ENCODE data around the gene PCDH9. TPM values are rescaled to one million over a fixed set of nuclear protein-coding genes. Genes with fewer than 3 reads are reported as not detected.

Gene PCDH9
- total RNA-seq, 2 donors from 2014 or later = 0.44 to 1.0 TPM

GRCh38 chr13:66803013-66803807, 426.9 kb downstream of the PCDH9 start:
- no peak for DNase-seq
- no peak overlapping the region for H3K9ac ChIP-seq (ENCODE audit: low read depth in 2 of 2, low read length in 2 of 2)
- H3K9me3 ChIP-seq = no peaks in the 10 kb centered on the region
- TF ChIP-seq, protein P1, sequence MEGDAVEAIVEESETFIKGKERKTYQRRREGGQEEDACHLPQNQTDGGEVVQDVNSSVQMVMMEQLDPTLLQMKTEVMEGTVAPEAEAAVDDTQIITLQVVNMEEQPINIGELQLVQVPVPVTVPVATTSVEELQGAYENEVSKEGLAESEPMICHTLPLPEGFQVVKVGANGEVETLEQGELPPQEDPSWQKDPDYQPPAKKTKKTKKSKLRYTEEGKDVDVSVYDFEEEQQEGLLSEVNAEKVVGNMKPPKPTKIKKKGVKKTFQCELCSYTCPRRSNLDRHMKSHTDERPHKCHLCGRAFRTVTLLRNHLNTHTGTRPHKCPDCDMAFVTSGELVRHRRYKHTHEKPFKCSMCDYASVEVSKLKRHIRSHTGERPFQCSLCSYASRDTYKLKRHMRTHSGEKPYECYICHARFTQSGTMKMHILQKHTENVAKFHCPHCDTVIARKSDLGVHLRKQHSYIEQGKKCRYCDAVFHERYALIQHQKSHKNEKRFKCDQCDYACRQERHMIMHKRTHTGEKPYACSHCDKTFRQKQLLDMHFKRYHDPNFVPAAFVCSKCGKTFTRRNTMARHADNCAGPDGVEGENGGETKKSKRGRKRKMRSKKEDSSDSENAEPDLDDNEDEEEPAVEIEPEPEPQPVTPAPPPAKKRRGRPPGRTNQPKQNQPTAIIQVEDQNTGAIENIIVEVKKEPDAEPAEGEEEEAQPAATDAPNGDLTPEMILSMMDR (IDR thresholded peaks at IDR 0.05) = no peak
- intact Hi-C loops (cut with DNase I) = no loop called here
- H3K36me3 ChIP-seq = no peaks in the 10 kb centered on the region
- no peaks in the 10 kb centered on the region for H3K4me1 ChIP-seq
- no peak overlapping the region for H3K4me3 ChIP-seq
- no peaks in the 10 kb centered on the region for H3K27me3 ChIP-seq
- H3K27ac ChIP-seq = no peak overlapping the region

GRCh38 chr13:66795636-66796035, 434.5 kb downstream of the PCDH9 start:
- TF ChIP-seq, protein P1 (IDR thresholded peaks at IDR 0.05) = no peak
- H3K4me1 ChIP-seq = no peaks in the 10 kb centered on the region
- DNase-seq = no peak
- no peaks in the 10 kb centered on the region for H3K36me3 ChIP-seq
- H3K27me3 ChIP-seq = no peaks in the 10 kb centered on the region
- no peak overlapping the region for H3K9ac ChIP-seq (ENCODE audit: low read depth in 2 of 2, low read length in 2 of 2)
- H3K4me3 ChIP-seq = no peak overlapping the region
- H3K27ac ChIP-seq = no peak overlapping the region
- intact Hi-C loops (cut with DNase I) = no loop called here
- H3K9me3 ChIP-seq = no peaks in the 10 kb centered on the region

- no peaks in the 10 kb centered on the region for H3K27me3 ChIP-seq
- peak; percentile 18 for DNase-seq
These were observed 435.6 kb downstream of the PCDH9 start for GRCh38 chr13:66794340-66795031.

GRCh38 chr13:66790861-66791260, 439.3 kb downstream of the PCDH9 start:
- no peaks in the 10 kb centered on the region for H3K4me1 ChIP-seq
- intact Hi-C loops (cut with DNase I) = no loop called here
- TF ChIP-seq, protein P1 (IDR thresholded peaks at IDR 0.05) = no peak

More at GRCh38 chr13:66794340-66795031, 435.6 kb downstream of the PCDH9 start:
- Histone ChIP-seq H3K4me3 (no peak overlapping the region), H3K9me3 (no peaks in the 10 kb centered on the region), H3K4me1 (no peaks in the 10 kb centered on the region), H3K36me3 (no peaks in the 10 kb centered on the region), H3K9ac (ENCODE audit: low read depth in 2 of 2, low read length in 2 of 2) (no peak overlapping the region), H3K27ac (no peak overlapping the region)
- intact Hi-C loops (cut with DNase I) = no loop called here
- TF ChIP-seq, protein P1 (IDR thresholded peaks at IDR 0.05) = no peak

DNA sequence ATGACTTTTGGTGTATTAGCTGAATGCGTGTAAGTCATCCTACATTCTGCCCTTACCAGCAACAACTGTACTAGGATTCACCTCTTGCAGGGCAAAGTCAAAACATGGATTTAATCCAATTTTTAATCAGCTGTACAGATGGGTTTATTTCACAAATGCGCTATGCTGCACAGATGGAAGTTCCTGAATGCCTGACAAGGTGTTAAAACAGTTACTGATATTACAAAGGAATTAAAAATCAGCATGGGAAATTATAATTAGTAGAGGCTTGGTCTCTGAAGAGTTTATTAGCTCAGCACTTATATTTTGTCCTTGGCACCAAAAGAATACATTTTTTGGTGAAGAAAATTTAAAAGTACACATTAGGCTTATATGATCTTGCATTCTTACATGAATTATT, 448.9 kb downstream of the PCDH9 start:
- no peak overlapping the region for H3K9ac ChIP-seq (ENCODE audit: low read depth in 2 of 2, low read length in 2 of 2)
- no peak for DNase-seq
- TF ChIP-seq, protein P1 (IDR thresholded peaks at IDR 0.05) = no peak

More at GRCh38 chr13:66790861-66791260, 439.3 kb downstream of the PCDH9 start:
- H3K27ac ChIP-seq = no peak overlapping the region
- no peak overlapping the region for H3K9ac ChIP-seq (ENCODE audit: low read depth in 2 of 2, low read length in 2 of 2)
- H3K4me3 ChIP-seq = no peak overlapping the region
- H3K9me3 ChIP-seq = no peaks in the 10 kb centered on the region
- DNase-seq = no peak
- no peaks in the 10 kb centered on the region for H3K27me3 ChIP-seq
- H3K36me3 ChIP-seq = no peaks in the 10 kb centered on the region

More for the DNA sequence above, 448.9 kb downstream of the PCDH9 start:
- Histone ChIP-seq H3K27ac (no peak overlapping the region), H3K4me3 (no peak overlapping the region), H3K27me3 (no peaks in the 10 kb centered on the region), H3K36me3 (no peaks in the 10 kb centered on the region), H3K4me1 (no peaks in the 10 kb centered on the region), H3K9me3 (no peaks in the 10 kb centered on the region)
- intact Hi-C loops (cut with DNase I) = no loop called here
